Posterior cingulate gyrus (tissue), 11 donors: Measurements from ENCODE around the gene MRPS18C.

Experiments
- DNase-seq, 10 donors: peaks; one replicate each; pipeline versions ENCODE4 v3.0.0 to v3.0.0-alpha.2; 2020 to 2021; ENCODE audit warnings: mixed read lengths in 3 of 10
- intact Hi-C: fragments of 100-400 bp; cut with DNase I; formaldehyde crosslinking; loops from one replicate; pipeline ENCODE4 v1.15.1; 2023

Gene MRPS18C

DNA sequence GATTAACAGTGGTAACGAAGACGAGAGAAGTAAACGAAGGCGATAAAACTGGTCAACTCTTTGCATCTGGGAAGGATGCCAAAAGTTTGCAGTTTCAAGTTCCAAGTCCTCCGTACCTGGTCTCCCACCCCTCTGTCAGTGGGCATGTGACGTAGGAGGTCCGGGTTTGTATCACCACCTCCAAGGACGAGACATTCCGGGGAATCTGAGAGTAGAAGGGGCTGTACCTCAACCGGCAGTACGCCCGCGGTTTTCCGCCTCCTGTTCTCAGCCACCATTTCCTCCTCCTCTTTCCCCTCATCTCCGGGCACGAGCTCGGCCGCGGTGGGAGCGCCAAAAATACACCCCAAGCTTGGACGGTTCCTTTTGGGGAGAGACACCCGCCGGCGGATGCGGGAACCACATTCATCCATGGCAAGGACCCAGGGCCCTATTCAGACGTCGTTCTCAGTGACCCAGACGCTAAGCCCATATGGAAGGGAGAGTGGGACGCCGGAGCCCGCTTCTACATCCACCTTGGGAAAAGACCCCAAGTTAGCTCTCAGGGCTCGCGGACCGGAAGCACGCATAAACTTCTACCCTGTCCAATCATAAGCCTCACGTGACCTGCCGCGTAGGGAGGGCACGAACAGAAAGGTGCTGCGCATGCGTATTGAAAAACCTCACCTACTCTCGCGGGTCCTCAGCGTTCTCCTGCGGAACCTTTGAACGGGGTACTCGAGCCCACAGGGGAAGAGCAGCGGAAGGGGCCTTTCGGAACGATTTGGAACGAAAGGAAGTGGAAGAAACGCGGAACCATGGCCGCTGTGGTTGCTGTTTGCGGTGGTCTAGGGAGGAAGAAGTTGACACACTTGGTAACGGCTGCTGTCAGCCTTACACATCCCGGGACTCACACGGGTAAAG, at the start of gene MRPS18C, which contains the start of gene HELQ:
MRPS18C (plus strand) TSS at position 778 of the 903 bp plus-strand sequence; CDS start at position 798, 20 bp downstream.
HELQ (minus strand) TSS at position 543 of the 903 bp plus-strand sequence; CDS start at position 413, 130 bp downstream.
- intact Hi-C loops, result loop anchor here (2.0 to 10.0 kb wide), 2 partner anchors 29 to 171 kb away; partner anchors contain the start of genes ABRAXAS1 and COQ2
- DNase-seq, result peak; percentile 90 to 99 (median 95)

DNA sequence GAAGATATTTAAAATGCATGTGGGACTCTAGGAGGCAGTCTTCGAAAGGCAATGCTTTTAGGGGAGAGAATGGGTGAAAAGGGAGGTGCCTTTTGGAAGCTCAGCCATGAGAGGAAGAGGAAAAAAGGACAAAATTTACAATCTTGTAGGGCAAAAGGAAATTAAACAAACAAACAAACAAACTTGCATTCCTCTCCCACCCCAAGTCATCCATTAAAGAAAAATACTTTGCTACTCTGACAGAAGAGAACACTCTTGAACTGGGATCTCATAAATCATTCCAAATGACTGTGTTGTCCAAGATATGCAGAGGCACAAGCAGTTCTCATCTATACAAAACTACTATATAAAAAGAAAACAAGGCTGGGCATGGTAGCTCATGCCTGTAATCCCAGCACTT, 47.0 kb upstream of the MRPS18C start:
- no peak for DNase-seq
- intact Hi-C loops, result no loop called here

DNA sequence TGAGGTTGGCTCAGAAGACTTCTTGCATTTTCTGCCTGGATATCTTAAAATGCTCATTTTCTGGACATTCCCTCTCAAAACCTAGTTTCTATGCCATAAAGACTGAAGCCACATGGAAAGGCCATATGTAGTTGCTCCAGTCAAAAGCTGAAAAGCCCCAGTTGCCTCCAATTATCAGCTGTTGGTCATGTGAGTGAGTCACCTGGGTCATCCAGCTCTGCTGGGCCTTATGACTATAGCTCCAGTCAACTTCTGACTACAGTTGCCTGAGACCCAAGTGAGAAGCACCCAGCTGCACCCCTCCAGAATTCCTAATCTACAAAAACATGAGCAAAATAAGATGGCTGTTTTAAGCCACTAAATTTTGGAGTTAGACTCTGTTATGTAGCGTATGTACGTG, 42.2 kb upstream of the MRPS18C start:
- intact Hi-C loops, result no loop called here
- DNase-seq, result no peak

DNA sequence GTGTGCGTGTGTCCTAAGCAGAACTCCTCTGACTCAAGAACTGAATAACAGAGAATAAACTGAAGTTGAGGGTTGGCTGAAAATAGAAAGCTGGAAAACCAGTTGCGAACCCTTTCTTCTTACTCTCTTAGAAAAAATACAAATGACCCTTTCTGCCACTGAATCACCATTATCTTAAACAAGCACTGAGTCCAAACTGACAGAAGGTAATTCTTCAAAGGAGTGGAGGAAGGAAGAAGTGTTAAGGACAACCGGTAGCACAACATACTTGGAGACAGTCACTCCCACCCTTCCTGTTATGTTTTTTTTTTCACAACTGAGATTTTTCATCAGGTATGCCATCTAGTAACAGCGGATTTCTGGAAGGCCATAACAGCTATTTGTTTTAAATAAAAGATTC, 38.3 kb upstream of the MRPS18C start:
- no peak for DNase-seq
- intact Hi-C loops, result no loop called here

DNA sequence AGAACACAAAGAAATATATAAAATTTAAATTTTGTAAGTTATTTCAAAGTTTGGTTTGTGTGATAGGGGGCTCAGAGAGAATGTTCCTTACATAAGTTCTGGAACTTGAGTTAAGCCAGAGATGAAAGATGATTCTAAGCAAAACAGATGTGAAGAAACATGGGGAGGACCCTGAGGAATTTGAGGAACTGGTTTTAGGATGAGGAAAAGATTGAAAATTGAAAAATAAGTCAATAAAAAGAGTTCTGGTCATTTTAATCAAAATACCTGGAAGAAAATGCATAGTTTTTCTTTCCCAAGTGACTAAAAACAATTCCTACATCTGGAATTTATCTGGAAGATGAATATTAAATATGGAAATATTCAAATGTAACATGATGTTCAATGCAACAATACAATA, 37.6 kb upstream of the MRPS18C start:
- DNase-seq, result no peak
- intact Hi-C loops, result no loop called here

DNA sequence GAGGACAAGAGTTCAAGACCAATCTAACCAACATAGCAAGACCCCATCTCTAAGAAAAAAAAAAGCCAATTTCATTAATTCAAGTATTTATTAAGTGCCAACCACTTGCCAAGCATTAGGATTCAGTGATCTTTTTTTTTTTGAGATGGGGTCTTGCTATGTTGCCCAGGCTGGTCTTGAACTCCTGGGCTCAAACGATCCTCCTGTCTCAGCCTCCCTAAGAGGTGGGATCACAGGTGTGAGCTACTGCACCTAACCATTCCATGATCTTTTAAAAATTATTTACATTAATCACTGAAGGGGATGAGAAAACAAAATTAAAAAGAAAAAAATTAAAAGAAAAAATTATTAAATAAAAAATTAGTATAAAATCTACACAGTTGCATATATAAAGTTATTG, 24.7 kb upstream of the MRPS18C start:
- no peak for DNase-seq
- intact Hi-C loops, result no loop called here

DNA sequence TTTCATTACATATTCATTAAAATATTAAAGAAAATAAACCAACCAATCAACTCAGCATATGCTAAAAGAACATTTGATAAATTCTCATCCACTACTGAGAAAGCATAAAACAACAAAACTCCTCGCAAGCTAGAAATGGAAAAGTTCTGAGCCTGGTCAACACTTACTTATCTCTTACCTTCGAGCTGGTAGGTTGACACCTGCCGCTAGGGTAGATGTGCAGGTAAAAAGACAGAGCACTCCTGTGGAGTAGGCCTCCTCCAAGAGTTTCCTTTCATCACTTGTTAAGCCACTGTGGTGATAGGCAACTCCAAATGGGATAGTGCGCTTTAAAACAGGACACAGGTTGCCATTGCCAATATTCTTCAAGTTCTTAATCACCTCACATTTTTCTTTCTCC, 19.2 kb upstream of the MRPS18C start:
- DNase-seq, result no peak
- intact Hi-C loops, result no loop called here

DNA sequence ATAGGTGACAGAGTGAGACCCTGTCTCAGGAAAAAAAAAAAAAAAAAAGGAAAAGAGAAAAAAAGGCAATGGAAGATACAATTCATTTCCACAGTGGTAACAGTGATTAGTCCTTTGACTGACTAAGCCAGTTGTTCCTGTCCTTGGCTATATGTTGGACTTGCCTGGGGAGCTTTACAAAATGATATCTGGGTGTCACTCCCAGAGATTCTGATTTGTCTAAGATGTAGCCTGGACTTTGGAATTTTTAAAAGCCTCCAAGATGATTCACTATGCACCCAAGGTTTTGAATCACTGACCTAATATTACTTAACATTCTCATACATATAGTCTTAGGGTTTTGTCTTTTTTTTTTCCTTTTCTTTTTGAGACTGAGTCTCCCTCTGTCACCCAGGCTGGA, 17.1 kb upstream of the MRPS18C start:
- intact Hi-C loops, result no loop called here
- no peak for DNase-seq

DNA sequence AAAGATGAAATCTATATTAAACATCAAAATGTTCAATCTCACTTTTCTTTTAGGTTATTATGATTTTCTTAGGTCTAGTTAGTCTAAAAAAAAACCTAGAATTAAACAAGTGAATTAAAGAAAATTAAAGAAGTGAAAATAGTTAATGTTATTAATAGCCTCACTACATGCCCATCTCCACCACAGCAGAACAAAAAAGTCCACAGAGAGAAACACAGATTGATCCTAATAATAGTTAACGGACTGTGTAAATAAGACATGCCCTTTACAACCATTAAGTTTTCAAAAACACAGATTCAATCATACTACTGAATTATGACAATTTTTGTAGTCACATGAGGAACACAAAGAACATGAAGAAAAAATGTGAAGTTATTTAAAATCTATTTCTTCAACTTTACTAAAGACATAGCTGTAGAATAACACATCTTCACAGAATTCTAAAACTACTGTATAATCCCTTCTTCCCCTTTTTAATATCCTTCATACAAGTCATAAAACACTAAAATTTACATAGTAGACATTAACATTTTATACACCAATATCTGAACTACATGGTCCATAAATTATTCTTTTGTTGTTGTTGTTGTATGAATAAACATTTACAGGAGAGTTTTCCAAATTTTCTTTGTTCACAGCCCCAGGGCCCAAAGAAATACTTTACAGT, 15.6 kb upstream of the MRPS18C start:
- intact Hi-C loops, result no loop called here
- no peak for DNase-seq

DNA sequence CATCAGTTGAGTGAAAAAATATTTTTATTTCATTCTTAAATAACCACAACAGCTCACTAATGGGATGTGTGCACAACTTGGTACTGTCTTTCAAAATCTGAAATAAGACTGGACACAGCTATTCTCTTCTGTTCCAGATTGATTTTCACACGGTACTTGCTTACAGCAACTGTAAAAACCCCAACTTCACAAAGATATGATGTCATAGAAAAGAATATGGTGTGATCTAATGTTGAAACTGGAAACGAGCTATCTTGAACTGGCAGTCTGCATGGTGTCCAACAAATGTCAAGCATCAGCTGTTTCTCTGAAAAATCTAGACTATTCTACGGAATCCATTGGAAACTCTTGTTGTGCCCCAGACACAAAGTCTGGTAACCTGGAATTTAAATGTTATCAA, 15.0 kb upstream of the MRPS18C start:
- no peak for DNase-seq
- intact Hi-C loops, result no loop called here

DNA sequence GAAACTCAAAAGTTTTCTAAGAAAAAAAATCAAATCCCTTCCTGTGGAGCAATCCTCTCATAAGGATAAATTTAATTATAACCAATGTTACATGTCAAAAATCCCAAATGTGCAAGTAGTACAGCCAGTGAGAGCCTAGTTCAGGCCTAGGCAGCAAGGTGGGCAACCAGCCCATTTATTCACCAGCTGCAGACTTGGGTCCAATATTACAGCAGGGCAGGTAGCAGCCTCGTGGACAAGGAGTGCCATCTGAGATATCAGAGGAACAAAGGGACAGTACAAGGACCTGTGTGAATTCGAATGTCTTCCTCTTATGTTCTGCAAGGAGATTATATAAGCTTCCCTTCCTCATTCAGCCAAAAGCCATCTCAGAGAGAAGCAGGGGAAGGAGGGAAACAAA, 6.8 kb upstream of the MRPS18C start:
- no peak for DNase-seq
- intact Hi-C loops, result no loop called here

DNA sequence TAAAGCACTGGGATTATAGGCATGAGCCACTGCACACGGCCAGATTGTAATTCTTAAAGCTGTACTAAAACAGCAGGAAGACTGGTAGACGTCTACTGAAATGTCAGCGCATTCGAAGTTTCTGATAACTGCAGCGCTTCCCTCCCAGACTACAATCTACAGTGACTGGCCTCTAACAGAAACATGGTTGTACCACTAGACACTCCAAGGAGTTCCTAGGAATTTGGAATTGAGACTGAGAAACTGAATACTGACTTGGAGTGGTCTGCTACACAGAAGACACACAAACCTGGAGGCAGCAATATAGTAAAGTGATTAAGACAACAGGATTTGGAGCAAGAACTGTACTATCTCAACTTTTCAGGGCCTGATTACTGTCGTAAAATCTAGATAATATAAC, 1.2 kb upstream of the MRPS18C start:
- intact Hi-C loops, result loop anchor here (10.0 kb wide), 1 partner anchor 170 kb away; the partner anchor contains the start of gene COQ2
- DNase-seq, result no peak

DNA sequence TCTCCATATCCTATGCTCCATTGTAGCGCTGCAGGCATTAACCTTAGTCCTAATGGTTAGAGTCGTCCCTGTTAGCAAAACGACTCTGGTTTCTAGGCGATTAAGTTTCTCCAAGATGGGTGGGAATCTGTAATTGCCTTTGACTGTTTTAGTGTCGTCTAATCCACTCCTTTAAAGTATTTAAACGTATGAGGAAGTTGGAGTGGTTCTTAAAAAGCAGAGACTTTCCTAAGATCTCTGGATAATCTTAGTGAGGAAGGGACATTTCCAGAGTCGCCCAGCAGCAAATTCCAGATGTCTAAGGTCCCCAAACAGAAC, 285 bp downstream of the MRPS18C start:
- no peak for DNase-seq
- intact Hi-C loops, result loop anchor here (2.0 to 10.0 kb wide), 2 partner anchors 29 to 171 kb away; partner anchors contain the start of genes ABRAXAS1 and COQ2

DNA sequence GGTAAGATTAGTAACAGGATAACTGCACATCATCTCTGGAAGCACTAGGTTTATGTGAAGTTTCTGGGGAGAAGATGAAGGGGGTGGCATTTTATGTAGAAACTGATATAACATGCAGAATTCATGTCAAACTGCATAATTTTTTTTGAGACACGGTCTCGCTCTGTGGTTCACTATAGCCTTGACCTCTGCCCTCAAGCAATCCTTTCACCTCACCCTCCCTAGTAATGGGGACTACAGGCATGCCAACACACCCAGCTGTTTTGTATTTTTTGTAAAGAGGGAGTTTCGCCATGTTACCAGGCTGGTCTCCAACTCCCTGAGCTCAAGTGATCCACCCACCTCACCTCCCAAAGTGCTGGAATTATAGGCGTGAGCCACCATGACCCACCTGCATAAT, 17.6 kb downstream of the MRPS18C start:
- DNase-seq, result no peak
- intact Hi-C loops, result no loop called here

DNA sequence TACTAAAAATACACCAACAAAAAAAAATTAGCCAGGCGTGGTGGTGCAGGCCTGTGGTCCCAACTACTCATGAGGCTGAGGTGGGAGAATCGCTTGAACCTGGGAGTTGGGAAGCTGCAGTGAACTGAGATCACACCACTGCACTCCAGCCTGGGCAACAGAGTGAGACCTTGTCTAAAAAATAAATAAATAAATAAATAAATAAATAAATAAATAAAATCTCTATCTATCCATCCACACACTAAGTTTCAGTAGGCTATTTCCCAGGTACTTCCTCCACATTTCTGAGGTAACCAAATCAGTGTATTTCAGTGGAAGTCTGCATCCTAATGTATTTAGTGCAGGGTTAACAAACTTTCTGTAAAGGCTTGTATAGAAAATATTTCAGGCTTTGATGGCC, 18.1 kb downstream of the MRPS18C start:
- intact Hi-C loops, result no loop called here
- DNase-seq, result no peak

DNA sequence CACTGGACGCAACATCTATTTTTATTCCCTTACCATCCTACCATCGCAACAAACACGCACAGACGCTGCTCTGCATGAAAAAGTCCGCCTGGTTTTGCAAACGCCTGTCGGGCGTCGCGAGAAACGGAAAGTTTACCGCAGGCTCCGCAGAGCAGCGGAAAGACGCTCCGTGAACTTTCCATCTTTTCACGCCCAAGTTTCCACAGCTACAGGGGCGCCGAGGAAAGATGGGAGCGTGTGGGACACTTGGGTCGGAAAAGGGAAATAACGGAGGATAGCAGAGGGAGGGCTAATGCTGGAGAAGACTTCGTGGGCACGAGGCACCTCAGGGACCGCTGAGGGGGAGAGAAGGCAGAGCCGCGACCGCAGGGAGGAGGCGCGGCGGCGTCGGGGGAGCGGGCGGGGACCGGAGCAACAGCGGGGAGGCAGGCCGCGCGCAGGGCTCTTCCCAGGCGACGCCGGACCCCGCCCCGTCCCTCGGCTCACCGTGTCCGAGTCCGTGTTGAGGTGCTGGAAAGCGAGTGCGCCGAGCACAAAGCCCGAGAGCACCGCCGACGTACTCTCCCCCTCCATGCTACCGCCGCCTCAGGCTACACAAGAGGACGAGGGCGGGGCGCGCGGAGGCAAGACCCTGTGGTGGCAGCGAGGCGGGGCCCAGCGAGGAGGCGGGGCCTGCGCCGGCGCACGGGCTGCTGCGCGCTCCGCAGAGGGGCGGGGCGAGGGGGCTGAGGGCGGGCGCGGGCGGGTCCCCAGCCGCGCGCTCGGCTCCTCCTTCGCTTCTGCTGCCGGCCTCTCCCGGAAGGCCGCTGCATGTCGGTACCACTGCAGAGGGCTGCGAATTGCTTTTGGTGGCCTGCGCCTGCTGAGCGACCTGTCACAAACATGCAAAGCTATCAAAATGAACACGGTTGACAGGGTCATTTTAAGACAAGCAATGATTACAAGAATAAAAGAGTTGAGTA, 28.9 kb downstream of the MRPS18C start, which contains the start of gene ABRAXAS1:
ABRAXAS1 (minus strand) TSS at position 601 of the 962 bp plus-strand sequence; CDS start at position 573, 28 bp downstream.
- DNase-seq, result peak; percentile 85 to 99 (median 92)
- intact Hi-C loops, result loop anchor here (2.0 to 10.0 kb wide), 2 partner anchors 28 to 450 kb away; partner anchors contain the start of genes COPS4 and MRPS18C

DNA sequence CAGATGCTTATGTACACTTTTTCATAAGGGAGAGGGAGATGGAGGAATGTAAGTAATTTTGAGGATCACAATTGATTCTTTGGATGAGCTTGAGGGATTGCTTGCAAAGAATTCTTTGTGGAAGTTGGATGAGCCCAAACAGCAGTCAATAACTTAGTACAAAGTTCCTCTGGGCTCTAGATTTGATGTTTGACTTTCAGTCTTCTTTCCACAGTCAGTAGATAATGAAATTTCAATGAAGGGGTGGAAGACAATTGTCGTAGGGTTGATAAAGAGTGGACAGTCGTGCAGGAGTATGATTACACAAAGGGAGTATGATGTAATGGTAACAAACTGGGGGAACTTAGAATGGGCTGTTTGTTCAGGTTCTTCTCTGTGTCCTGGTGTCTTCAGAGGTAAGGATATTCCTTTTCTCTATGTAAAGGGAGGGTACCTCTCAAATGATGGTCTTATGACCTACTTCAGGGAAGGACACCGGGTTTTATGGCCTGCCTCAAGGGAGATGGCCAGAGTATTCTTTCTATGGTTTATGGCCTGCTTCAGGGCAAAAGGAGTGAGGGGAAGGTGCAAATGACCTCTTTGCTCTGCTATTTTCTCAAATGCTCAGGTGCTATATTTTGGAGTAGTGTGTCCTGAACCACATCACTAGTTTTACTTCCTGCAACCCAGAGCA, 30.7 kb downstream of the MRPS18C start:
- intact Hi-C loops, result loop anchor here (10.0 kb wide), 1 partner anchor 452 kb away; the partner anchor contains the start of gene COPS4

DNA sequence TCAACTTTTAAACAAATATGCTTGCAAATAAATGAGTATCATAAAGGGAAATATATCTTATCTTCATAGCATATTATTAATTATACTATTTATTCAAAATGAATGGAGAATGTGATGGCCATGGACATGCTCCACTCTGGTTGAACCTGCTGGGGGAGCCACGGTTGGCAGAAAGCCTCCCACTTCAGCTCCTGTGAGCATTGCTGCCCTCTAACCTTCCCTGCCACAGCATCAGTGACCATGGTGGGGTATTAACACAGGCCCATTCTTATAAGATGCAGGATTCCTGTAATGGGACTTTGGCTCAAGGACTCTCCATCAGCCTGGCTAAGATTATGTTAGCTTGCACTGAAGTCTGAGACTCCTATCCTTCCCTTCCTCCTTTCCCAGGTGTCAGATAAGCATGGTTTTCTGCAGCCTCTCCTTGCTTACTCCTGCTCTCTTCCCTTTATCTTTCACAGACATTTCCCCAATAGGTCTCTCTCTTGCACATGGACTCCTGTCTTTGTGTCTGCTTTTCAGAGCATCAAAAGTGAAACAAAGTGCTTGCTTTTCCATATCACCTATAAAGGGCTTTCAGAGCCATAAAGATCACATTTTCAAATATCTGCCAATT, 34.0 kb downstream of the MRPS18C start:
- intact Hi-C loops, result loop anchor here (5.0 to 10.0 kb wide), 2 partner anchors 147 to 455 kb away; partner anchors contain the start of gene COPS4
- no peak for DNase-seq

More for the DNA sequence above, 30.7 kb downstream of the MRPS18C start:
- DNase-seq, result no peak

DNA sequence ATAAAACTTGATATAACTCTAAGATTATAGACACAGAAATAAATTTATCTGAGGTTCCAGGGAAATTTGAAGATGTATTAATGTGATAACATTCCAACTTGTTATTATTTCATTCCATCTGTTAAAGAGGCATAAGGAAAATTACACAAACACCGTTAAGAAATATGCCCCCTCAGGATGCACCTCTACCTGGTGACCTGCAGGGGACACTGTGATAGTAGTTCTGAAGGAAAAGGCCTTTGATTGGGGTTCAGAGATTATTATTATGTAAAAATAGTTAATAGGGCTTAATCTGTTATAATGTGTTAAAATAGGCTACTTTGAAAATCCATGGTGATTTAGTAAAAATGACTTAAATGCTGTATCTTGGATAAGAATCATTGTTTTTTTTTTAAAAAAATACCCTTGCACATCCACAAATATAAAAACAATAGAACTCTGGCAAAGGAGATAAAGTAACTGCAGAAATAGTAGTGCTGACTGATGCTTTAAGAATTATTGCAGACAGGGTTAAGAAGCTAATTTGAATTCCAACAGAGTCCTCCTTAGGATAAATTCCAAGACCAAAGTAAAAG, 35.1 kb downstream of the MRPS18C start:
- no peak for DNase-seq
- intact Hi-C loops, result loop anchor here (5.0 kb wide), 1 partner anchor 146 kb away; no protein-coding TSS in a partner anchor
